SK-N-MC (cell line): Measurements from ENCODE around the gene NEAT1.

Source experiments
- DNase-seq: peaks from one replicate; pipeline ENCODE4 v3.0.0-alpha.2; 2011; ENCODE audit warnings: low read depth, low spot score
- H3K27ac ChIP-seq: fragments of 200-600 bp; sonication (generic); 2 replicates; pipeline ENCODE4 v1.5.1; 2016; ENCODE audit warnings: mixed run types
- H3K36me3 ChIP-seq: fragments of 200-600 bp; sonication (generic); 2 replicates; pipeline ENCODE4 v1.6.1; 2017; ENCODE audit warnings: antibody characterized with exemption, low read length, mixed read lengths; ENCODE audit not compliant: insufficient read depth
- H3K4me3 ChIP-seq: fragments of 200-600 bp; sonication (generic); 2 replicates; pipeline ENCODE4 v1.5.1; 2016
- H3K9ac ChIP-seq: fragments of 200-600 bp; sonication (generic); 2 replicates; pipeline ENCODE4 v1.8.0; 2017; ENCODE audit warnings: mixed run types, mixed read lengths; ENCODE audit not compliant: insufficient read length
- H3K9me3 ChIP-seq: fragments of 200-600 bp; sonication (generic); 2 replicates; pipeline ENCODE4 v1.6.1; 2017; ENCODE audit warnings: low read depth, mild to moderate bottlenecking, antibody characterized with exemption, low read length, moderate library complexity, mixed read lengths
- EZH2 ChIP-seq: fragments of 200-600 bp; sonication (generic); IDR thresholded peaks from one replicate; pipeline ENCODE4 v1.6.1; 2017; ENCODE audit warnings: antibody characterized with exemption
- FOXP2 ChIP-seq: optimal IDR thresholded peaks from 2 replicates; pipeline ENCODE3; 2011; ENCODE audit warnings: mild to moderate bottlenecking, moderate library complexity; ENCODE audit not compliant: insufficient read depth; ENCODE audit errors: extremely low read length, control extremely low read depth
- POLR2AphosphoS5 ChIP-seq: IDR thresholded peaks from 2 replicates; pipeline ENCODE4 v1.6.1; 2012; ENCODE audit warnings: mild to moderate bottlenecking, low read depth, low read length, borderline replicate concordance

NEAT1 gene

DNA sequence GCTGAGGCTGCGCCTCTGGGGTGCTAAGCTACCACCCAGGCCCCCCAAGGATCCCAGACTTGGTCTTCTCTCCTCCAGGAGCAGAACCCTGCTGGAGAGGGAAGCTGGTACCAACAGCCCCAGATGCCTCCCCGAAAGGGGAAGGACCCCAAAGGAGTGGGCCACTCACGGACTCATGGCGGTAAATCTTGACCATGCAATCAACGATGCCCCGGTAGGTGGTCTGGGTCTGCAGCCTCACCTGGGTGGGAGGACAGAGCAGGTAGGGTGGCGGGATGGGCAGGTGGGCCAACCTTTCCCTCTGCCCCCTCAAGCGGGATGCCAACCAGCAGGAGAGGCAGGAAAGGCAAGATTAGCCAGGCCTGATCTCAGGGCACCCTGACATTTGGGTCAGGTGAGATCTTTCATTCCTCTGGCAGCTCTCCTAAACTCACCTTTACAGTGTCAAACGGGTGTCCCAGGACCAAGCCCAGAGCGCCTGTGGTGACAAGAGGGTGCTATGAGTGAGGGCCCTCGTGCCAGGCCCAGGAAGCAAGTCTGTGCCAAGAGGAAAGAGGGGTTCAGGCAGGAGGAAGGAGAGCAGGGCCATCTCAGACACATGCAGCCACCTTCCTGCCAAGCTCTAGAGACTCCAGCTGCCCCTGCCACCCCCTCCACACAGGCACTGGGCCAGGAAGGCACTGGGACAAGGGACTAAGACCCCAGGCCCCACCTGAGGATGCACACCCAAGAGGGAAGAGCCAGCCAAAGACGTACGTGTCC lies 42.7 kb upstream of the NEAT1 start:
- no peak for TF ChIP-seq POLR2AphosphoS5
- TF ChIP-seq FOXP2 = no peak
- TF ChIP-seq EZH2 = no peak
- Histone ChIP-seq H3K27ac (no peak overlapping the region), H3K9me3 (no peaks in the 10 kb centered on the region), H3K9ac (no peak overlapping the region), H3K36me3 (no peaks in the 10 kb centered on the region), H3K4me3 (no peak overlapping the region)
- DNase-seq = no peak

DNA sequence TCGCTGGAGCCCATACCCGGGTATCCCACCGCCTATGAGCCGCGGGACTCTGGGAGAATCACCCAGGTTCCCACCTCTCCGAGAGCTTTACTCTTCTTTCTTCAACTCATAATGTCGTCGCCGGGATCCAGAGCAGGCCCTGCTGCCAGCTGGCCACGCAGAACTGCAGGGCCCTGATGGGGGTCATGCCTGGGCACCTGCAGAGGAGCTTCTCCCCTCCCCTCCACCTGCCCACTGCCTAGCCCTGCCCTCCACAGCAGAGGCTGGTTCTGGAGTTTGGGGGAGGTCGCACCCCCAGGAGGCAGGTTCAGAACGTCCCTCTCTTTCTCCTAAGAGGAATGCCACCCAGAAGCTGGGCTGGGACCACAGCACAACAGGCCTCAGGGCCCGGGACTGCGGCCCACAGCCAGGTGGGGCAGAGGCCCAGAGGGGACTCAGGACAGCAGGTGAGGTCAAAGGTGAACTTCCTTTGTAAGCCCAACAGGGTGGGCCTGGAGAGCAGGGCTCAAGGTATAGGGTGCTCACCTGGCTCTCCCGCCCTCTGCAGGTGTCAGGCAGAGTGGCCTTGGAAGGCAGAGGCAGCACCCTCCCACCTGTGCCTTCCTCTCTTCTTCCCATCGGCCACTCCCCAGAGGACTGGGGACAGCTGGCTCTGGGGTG lies 42.0 kb upstream of the NEAT1 start:
- TF ChIP-seq EZH2 (no peak), FOXP2 (no peak), POLR2AphosphoS5 (no peak)
- no peaks in the 10 kb centered on the region for H3K36me3 ChIP-seq
- no peak overlapping the region for H3K27ac ChIP-seq
- no peak overlapping the region for H3K4me3 ChIP-seq
- DNase-seq = no peak
- no peaks in the 10 kb centered on the region for H3K9me3 ChIP-seq
- H3K9ac ChIP-seq = no peak overlapping the region

GRCh38 chr11:65381716-65382032 lies 40.9 kb upstream of the NEAT1 start:
- H3K4me3 ChIP-seq = peak overlapping the region; percentile 76
- H3K27ac ChIP-seq = peak overlapping the region; percentile 93
- TF ChIP-seq EZH2 = no peak
- no peak for TF ChIP-seq FOXP2
- no peak for TF ChIP-seq POLR2AphosphoS5
- peak overlapping the region; percentile 73 for H3K9ac ChIP-seq
- no peaks in the 10 kb centered on the region for H3K36me3 ChIP-seq
- no peaks in the 10 kb centered on the region for H3K9me3 ChIP-seq
- no peak for DNase-seq

DNA sequence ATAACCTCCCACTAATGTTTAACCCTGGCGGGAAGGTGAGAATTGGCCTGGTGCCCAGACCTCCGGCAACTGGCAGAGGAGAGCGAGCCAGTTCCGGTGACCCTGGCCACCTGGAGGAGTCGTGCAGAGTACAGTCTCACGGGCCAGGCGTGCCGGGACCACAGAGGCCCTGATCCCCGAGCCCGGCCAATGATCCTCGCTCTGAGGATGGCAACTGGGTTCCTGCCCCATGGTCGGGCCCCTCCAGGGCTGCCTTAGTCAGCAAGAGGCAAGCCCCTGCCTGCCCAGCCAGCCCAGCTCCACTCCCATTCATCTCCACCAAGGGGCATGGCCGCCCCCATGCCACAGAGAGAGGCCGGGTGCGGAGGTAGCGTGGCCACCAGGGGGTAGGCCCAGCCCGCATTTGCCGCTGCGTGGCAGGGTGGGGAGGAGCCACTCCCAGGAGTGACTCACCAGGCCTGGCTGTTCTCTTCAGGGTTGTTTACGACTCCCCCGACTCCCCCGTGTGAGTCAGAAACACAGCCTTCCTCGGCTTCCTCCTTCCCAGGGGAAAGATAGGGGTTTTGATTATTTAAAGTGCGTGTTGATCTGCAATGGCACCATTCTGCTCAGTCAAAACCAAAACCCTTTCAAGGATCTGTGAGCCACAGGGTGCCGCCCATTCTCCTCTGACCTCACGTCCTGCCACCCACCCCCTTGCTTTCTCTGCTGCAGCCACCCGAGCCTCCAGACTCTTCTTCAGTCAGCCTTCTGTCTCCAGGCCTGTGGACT lies 40.4 kb upstream of the NEAT1 start, which contains the start of gene SLC25A45:
Gene SLC25A45, minus strand, starts transcription at position 614 of the 771 bp plus-strand sequence. CDS start 695 bp downstream, outside the sequence.
- DNase-seq = peak; percentile 42
- Histone ChIP-seq H3K9me3 (no peaks in the 10 kb centered on the region), H3K9ac (peak within 1 kb of the TSS; percentile 73), H3K27ac (peak within 1 kb of the TSS; percentile 93), H3K36me3 (no peaks in the 10 kb centered on the region), H3K4me3 (peak within 1 kb of the TSS; percentile 76)
- TF ChIP-seq FOXP2 (peak; percentile 90), POLR2AphosphoS5 (peak; percentile 70; the same call in 1 of the 2 replicates), EZH2 (no peak)

- H3K9ac ChIP-seq = peak overlapping the region; percentile 73
- TF ChIP-seq FOXP2 (no peak), EZH2 (no peak), POLR2AphosphoS5 (no peak; the same call in 1 of the 2 replicates)
- H3K9me3 ChIP-seq = no peaks in the 10 kb centered on the region
- peak overlapping the region; percentile 93 for H3K27ac ChIP-seq
- H3K36me3 ChIP-seq = no peaks in the 10 kb centered on the region
- H3K4me3 ChIP-seq = peak overlapping the region; percentile 76
- DNase-seq = no peak
Observed at GRCh38 chr11:65382804-65383368, 39.7 kb upstream of the NEAT1 start.

- H3K27ac ChIP-seq = peak overlapping the region; percentile 77
- no peaks in the 10 kb centered on the region for H3K36me3 ChIP-seq
- TF ChIP-seq EZH2 = no peak
- TF ChIP-seq POLR2AphosphoS5 = no peak
- TF ChIP-seq FOXP2 = no peak
- H3K9me3 ChIP-seq = no peaks in the 10 kb centered on the region
- no peak overlapping the region for H3K9ac ChIP-seq
- DNase-seq = no peak
- H3K4me3 ChIP-seq = no peak overlapping the region
Observed at GRCh38 chr11:65383778-65384177, 38.8 kb upstream of the NEAT1 start.

DNA sequence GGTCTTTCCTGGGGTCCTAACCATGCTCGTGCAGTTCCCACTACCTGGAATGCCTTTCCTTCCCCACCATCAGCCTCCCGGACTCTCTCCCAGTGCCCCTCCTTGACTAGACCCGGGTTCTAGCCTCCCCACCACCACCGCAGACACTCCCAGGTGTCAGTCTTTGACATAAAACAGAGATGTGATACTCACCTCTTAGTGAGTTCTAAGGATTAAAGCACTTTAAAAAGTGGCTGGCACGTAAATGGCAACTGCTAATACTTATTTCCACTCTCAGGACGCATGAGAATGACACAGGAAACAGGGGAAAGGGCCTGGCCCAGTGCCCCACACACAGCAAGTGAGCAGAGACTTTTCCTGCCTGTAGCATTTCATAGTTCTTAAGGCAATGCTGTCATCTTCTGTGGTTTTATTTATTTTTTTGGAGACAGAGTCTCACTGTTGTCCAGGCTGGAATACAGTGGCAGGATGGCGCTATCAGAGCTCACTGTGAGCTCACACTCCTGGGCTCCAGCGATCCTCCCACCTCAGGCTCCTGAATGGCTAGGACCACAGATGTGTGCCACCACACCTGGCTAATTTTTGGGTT lies 38.2 kb upstream of the NEAT1 start:
- no peak for DNase-seq
- Histone ChIP-seq H3K36me3 (no peaks in the 10 kb centered on the region; the same call in 1 of the 2 replicates), H3K9me3 (no peaks in the 10 kb centered on the region), H3K4me3 (no peak overlapping the region), H3K27ac (peak overlapping the region; percentile 77), H3K9ac (no peak overlapping the region)
- no peak for TF ChIP-seq EZH2
- TF ChIP-seq POLR2AphosphoS5 = no peak
- no peak for TF ChIP-seq FOXP2
